Neural cell (in vitro differentiated cells): ENCODE data around the gene TPSG1. TPM values are rescaled to one million over a fixed set of nuclear protein-coding genes. Genes with fewer than 3 reads are reported as not detected.
"Not testable (repeated sequence)": the region's sequence is repeated elsewhere in the genome, so short reads cannot be mapped to it uniquely, and the experiment has no call there.

Experiments used
- H2AFZ ChIP-seq: fragments of 200-600, 300-800 bp; sonication (generic), shearing (Covaris generic); 2 replicates; pipeline ENCODE4 v1.6.0; 2014; ENCODE audit warnings: low read depth, mild to moderate bottlenecking, antibody characterized with exemption, low read length, moderate library complexity
- H3F3A ChIP-seq: fragments of 200-600 bp; shearing (Covaris generic); 2 replicates; pipeline ENCODE4 v1.6.1; 2016; ENCODE audit warnings: mild to moderate bottlenecking, moderate library complexity, mixed read lengths, antibody characterized with exemption, low read length; ENCODE audit not compliant: insufficient read depth, poor library complexity, severe bottlenecking
- H3K27ac ChIP-seq: fragments of 200-600, 300-800 bp; sonication (generic), shearing (Covaris generic); 2 replicates; pipeline ENCODE4 v1.5.1; 2014; ENCODE audit warnings: mild to moderate bottlenecking, low read length, moderate library complexity
- H3K27me3 ChIP-seq: fragments of 300-800, 200-600 bp; sonication (generic), shearing (Covaris generic); 2 replicates; pipeline ENCODE4 v1.6.0; 2014; ENCODE audit warnings: mild to moderate bottlenecking, low read depth, low read length, moderate library complexity; ENCODE audit not compliant: insufficient read depth
- H3K36me3 ChIP-seq: fragments of 300-800, 200-600 bp; sonication (generic), shearing (Covaris generic); 2 replicates; pipeline ENCODE4 v1.5.1; 2014; ENCODE audit warnings: mild to moderate bottlenecking, antibody characterized with exemption, low read length, moderate library complexity; ENCODE audit not compliant: insufficient read depth
- H3K4me2 ChIP-seq: fragments of 300-800, 200-600 bp; sonication (generic), shearing (Covaris generic); 2 replicates; pipeline ENCODE4 v1.6.0; 2014; ENCODE audit warnings: mild to moderate bottlenecking, low read length
- H3K4me3 ChIP-seq: fragments of 300-800, 200-600 bp; sonication (generic), shearing (Covaris generic); 2 replicates; pipeline ENCODE4 v1.5.1; 2014; ENCODE audit warnings: mild to moderate bottlenecking, low read length, moderate library complexity
- H3K79me2 ChIP-seq: fragments of 200-600 bp; shearing (Covaris generic); replicated peaks from 2 replicates; pipeline ENCODE4 v1.6.0; 2014; ENCODE audit warnings: mild to moderate bottlenecking, low read length, moderate library complexity; ENCODE audit not compliant: insufficient read depth
- H3K9ac ChIP-seq: fragments of 300-800, 200-600 bp; sonication (generic), shearing (Covaris generic); 2 replicates; pipeline ENCODE4 v1.6.1; 2016; ENCODE audit warnings: mild to moderate bottlenecking, low read length, mixed read lengths
- H3K9me2 ChIP-seq: fragments of 200-600 bp; shearing (Covaris generic); 2 replicates; pipeline ENCODE4 v1.6.1; 2016; ENCODE audit warnings: mild to moderate bottlenecking, low read length, mixed read lengths; ENCODE audit not compliant: insufficient read depth
- H3K9me3 ChIP-seq: fragments of 200-600, 300-800 bp; sonication (generic), shearing (Covaris generic); 2 replicates; pipeline ENCODE4 v1.6.1; 2016; ENCODE audit warnings: mild to moderate bottlenecking, mixed run types, low read length, moderate library complexity, mixed read lengths
- H4K20me1 ChIP-seq: fragments of 200-600 bp; shearing (Covaris generic); 2 replicates; pipeline ENCODE4 v1.6.1; 2016; ENCODE audit warnings: mild to moderate bottlenecking, mixed run types; ENCODE audit not compliant: insufficient read depth
- EZH2 ChIP-seq: fragments of 200-600, 300-800 bp; shearing (Covaris generic), sonication (generic); IDR thresholded peaks from 2 replicates; pipeline ENCODE4 v1.6.1; 2014; ENCODE audit warnings: antibody characterized with exemption, low read length, borderline replicate concordance, mild to moderate bottlenecking; ENCODE audit not compliant: insufficient read depth, poor library complexity, severe bottlenecking
- MXI1 ChIP-seq: fragments of 450-650 bp; conservative IDR thresholded peaks from 2 replicates; pipeline ENCODE4 v1.6.1; 2014; ENCODE audit warnings: antibody characterized with exemption, mild to moderate bottlenecking; ENCODE audit not compliant: poor library complexity, severe bottlenecking
- RAD21 ChIP-seq: fragments of 450-650 bp; conservative IDR thresholded peaks from 2 replicates; pipeline ENCODE4 v1.6.1; 2014; ENCODE audit warnings: antibody characterized with exemption, mild to moderate bottlenecking, moderate library complexity
- SMC3 ChIP-seq: fragments of 450-650 bp; conservative IDR thresholded peaks from 2 replicates; pipeline ENCODE4 v1.6.1; 2014; ENCODE audit warnings: antibody characterized with exemption, mild to moderate bottlenecking, moderate library complexity; ENCODE audit not compliant: poor library complexity
- polyA plus RNA-seq: library from polyadenylated mRNA; depleted of rRNA; stranded (reverse); fragments of >200 nt; gene quantifications from 2 replicates; pipeline ENCODE4 v1.2.3, GENCODE V29; 2014
- TF ChIP-seq, protein P1 (sequence below): IDR thresholded peaks from 2 replicates; pipeline ENCODE4 v1.6.1; 2012; ENCODE audit warnings: borderline replicate concordance
- TF ChIP-seq, protein P2 (sequence below): fragments of 450-650 bp; IDR thresholded peaks from 2 replicates; pipeline ENCODE4 v1.5.1; 2014; ENCODE audit warnings: antibody characterized with exemption, mild to moderate bottlenecking, moderate library complexity; ENCODE audit not compliant: poor library complexity, severe bottlenecking

Gene TPSG1
- polyA plus RNA-seq, 1 donor from 2014 or later: not detected

DNA sequence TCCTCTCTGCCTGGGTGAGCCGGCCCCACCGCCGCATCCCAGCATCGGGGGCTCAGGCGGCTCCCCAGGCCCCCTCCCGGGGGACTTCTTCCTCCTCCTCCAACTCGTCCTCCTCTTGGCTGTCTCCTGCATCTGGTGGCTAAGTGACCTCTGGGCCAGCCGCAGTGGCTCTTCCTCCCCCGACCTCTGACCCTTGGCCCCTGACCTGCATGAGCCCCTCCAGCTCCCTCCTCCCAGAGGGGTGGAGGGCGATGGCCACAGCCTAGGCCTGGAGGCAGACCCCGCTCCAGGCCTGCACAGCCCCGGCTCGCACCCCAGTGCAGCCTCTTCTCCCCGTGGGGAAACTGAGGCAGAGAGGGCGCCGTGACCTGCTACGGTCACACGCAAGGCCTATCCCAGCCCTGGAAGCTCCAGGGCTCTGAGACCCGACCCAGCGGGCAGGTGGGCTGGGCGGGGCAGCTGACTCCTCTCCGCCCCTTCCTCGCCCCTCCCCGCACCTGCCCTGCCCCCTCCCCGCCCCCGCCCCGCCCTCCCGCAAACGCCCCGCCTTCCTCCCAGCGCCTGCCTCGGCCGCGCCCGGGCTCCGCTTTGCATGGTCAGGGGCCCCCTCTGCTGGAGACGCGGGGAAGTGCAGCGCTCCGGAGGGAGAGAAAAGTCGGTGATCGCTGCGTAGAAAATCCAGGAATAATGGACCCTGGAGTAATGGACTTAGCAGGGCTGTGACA is 24.1 kb upstream of the TPSG1 start:
- H3K9me2 ChIP-seq, H3K36me3 ChIP-seq, H4K20me1 ChIP-seq, H3K9me3 ChIP-seq, H3K27me3 ChIP-seq, H3K79me2 ChIP-seq, H2AFZ ChIP-seq, H3K9ac ChIP-seq, H3K4me2 ChIP-seq, H3K4me3 ChIP-seq, H3K27ac ChIP-seq, H3F3A ChIP-seq: not testable (repeated sequence)

DNA sequence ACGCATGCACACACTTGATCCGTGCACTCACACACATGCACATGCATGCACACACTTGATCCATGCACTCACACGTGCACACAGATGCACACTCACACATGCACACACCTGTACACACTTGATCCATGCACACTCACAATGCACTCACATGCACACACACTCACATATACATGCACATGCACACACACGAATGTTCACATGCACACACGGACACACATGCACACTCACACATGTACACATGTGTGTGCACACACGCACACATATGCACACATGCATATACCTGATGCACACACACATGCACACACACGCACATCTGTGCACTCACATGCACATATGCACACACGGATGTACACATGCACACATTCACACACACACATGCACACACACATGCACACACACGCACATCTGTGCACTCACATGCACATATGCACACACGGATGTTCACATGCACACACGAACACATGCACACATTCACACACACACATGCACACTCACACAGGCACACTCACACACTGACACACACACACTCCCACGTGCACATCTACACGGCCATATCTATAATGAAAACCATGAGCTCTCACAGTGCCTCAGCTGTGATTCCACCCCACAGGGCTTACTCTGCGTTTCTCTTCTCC is 23.0 kb upstream of the TPSG1 start:
- not testable (repeated sequence) for H4K20me1 ChIP-seq, H3K27ac ChIP-seq, H3F3A ChIP-seq, H3K79me2 ChIP-seq, H3K4me2 ChIP-seq, H3K4me3 ChIP-seq, H2AFZ ChIP-seq, H3K27me3 ChIP-seq, H3K9me3 ChIP-seq, H3K9ac ChIP-seq, H3K9me2 ChIP-seq, H3K36me3 ChIP-seq

DNA sequence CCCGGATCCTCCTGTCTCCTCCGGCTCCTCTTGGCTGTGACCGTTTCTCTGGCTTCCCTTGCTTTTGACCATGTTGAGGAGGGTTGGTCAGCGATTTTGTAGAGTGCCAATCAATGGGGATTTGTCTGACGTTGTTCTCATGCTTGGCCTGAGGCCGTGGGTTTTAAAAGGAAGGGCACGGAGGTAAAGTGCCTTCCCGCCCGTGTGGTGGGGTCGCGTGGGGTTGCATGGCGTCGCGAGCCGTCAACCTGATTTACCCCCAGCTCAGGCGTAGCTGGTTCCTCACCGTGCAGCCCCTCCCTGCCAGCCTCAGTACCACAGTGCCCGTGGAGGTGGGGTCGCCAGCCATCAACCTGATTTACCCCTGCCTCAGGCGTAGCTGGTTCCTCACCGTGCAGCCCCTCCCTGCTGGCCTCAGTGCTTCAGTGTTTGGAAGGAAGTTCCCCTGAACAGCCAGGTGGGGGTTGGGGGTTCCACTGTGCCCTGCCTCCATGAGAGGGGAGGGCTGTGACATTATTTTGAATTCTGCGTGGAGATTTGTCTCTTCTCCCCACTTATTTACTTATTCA is 20.5 kb upstream of the TPSG1 start:
- H3K36me3 ChIP-seq: no peaks in the 10 kb centered on the region
- H3K27me3 ChIP-seq: no peaks in the 10 kb centered on the region
- no peak overlapping the region for H3K4me2 ChIP-seq
- no peak overlapping the region for H3K4me3 ChIP-seq
- no peak overlapping the region for H2AFZ ChIP-seq
- H3K79me2 ChIP-seq: no peaks in the 10 kb centered on the region
- no peaks in the 10 kb centered on the region for H3K9me3 ChIP-seq
- no peaks in the 10 kb centered on the region for H3K9me2 ChIP-seq
- TF ChIP-seq, protein P1, sequence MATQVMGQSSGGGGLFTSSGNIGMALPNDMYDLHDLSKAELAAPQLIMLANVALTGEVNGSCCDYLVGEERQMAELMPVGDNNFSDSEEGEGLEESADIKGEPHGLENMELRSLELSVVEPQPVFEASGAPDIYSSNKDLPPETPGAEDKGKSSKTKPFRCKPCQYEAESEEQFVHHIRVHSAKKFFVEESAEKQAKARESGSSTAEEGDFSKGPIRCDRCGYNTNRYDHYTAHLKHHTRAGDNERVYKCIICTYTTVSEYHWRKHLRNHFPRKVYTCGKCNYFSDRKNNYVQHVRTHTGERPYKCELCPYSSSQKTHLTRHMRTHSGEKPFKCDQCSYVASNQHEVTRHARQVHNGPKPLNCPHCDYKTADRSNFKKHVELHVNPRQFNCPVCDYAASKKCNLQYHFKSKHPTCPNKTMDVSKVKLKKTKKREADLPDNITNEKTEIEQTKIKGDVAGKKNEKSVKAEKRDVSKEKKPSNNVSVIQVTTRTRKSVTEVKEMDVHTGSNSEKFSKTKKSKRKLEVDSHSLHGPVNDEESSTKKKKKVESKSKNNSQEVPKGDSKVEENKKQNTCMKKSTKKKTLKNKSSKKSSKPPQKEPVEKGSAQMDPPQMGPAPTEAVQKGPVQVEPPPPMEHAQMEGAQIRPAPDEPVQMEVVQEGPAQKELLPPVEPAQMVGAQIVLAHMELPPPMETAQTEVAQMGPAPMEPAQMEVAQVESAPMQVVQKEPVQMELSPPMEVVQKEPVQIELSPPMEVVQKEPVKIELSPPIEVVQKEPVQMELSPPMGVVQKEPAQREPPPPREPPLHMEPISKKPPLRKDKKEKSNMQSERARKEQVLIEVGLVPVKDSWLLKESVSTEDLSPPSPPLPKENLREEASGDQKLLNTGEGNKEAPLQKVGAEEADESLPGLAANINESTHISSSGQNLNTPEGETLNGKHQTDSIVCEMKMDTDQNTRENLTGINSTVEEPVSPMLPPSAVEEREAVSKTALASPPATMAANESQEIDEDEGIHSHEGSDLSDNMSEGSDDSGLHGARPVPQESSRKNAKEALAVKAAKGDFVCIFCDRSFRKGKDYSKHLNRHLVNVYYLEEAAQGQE: no peak
- TF ChIP-seq MXI1 (no peak), SMC3 (no peak), RAD21 (no peak), EZH2 (no peak)
- TF ChIP-seq, protein P2, sequence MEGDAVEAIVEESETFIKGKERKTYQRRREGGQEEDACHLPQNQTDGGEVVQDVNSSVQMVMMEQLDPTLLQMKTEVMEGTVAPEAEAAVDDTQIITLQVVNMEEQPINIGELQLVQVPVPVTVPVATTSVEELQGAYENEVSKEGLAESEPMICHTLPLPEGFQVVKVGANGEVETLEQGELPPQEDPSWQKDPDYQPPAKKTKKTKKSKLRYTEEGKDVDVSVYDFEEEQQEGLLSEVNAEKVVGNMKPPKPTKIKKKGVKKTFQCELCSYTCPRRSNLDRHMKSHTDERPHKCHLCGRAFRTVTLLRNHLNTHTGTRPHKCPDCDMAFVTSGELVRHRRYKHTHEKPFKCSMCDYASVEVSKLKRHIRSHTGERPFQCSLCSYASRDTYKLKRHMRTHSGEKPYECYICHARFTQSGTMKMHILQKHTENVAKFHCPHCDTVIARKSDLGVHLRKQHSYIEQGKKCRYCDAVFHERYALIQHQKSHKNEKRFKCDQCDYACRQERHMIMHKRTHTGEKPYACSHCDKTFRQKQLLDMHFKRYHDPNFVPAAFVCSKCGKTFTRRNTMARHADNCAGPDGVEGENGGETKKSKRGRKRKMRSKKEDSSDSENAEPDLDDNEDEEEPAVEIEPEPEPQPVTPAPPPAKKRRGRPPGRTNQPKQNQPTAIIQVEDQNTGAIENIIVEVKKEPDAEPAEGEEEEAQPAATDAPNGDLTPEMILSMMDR: no peak
- H3K27ac ChIP-seq: no peak overlapping the region
- H3F3A ChIP-seq: no peaks in the 10 kb centered on the region
- H3K9ac ChIP-seq: no peak overlapping the region
- H4K20me1 ChIP-seq: no peaks in the 10 kb centered on the region
